WTC11 (cell line): ENCODE measurements around the gene OTP.

Experiments
- CBFB ChIP-seq: sonication (generic); formaldehyde crosslinking; IDR thresholded peaks from 2 replicates; pipeline ENCODE4 v1.8.1; 2022; ENCODE audit warnings: mild to moderate bottlenecking, low read depth, missing genetic modification reagents
- CREM ChIP-seq: sonication (generic); formaldehyde crosslinking; IDR thresholded peaks from 2 replicates; pipeline ENCODE4 v1.8.1; 2022; ENCODE audit warnings: mild to moderate bottlenecking, missing genetic modification reagents, moderate library complexity
- ELF4 ChIP-seq: sonication (generic); formaldehyde crosslinking; IDR thresholded peaks from 2 replicates; pipeline ENCODE4 v1.8.1; 2022; ENCODE audit warnings: low read depth, mild to moderate bottlenecking, moderate library complexity, missing genetic modification reagents
- FOXK1 ChIP-seq: sonication (generic); formaldehyde crosslinking; IDR thresholded peaks from 2 replicates; pipeline ENCODE4 v1.8.0; 2022; ENCODE audit warnings: mild to moderate bottlenecking, moderate library complexity, missing genetic modification reagents
- TP53 ChIP-seq: sonication (generic); formaldehyde crosslinking; IDR thresholded peaks from 2 replicates; pipeline ENCODE4 v1.8.1; 2023; ENCODE audit warnings: mild to moderate bottlenecking, missing genetic modification reagents
- ZBTB21 ChIP-seq: sonication (generic); formaldehyde crosslinking; IDR thresholded peaks from 2 replicates; pipeline ENCODE4 v1.8.1; 2023; ENCODE audit warnings: mild to moderate bottlenecking, missing genetic modification reagents, borderline replicate concordance
- ZNF138 ChIP-seq: sonication (generic); formaldehyde crosslinking; conservative IDR thresholded peaks from 2 replicates; pipeline ENCODE4 v1.8.1; 2022; ENCODE audit warnings: mild to moderate bottlenecking, moderate library complexity, missing genetic modification reagents
- TF ChIP-seq, protein P1 (sequence below): fragments of 200-600 bp; IDR thresholded peaks from 2 replicates; pipeline ENCODE4 v1.8.0; 2022; ENCODE audit warnings: antibody characterized with exemption
- TF ChIP-seq, protein P2 (sequence below): sonication (generic); formaldehyde crosslinking; IDR thresholded peaks from 2 replicates; pipeline ENCODE4 v1.8.1; 2022; ENCODE audit warnings: mild to moderate bottlenecking, missing genetic modification reagents, moderate library complexity, borderline replicate concordance
- TF ChIP-seq, protein P3 (sequence below): sonication (generic); formaldehyde crosslinking; IDR thresholded peaks from 2 replicates; pipeline ENCODE4 v1.8.1; 2023; ENCODE audit warnings: mild to moderate bottlenecking, moderate library complexity, missing genetic modification reagents
- TF ChIP-seq, protein P4 (sequence below): sonication (generic); formaldehyde crosslinking; IDR thresholded peaks from 2 replicates; pipeline ENCODE4 v1.8.1; 2023; ENCODE audit warnings: mild to moderate bottlenecking, missing genetic modification reagents

DNA sequence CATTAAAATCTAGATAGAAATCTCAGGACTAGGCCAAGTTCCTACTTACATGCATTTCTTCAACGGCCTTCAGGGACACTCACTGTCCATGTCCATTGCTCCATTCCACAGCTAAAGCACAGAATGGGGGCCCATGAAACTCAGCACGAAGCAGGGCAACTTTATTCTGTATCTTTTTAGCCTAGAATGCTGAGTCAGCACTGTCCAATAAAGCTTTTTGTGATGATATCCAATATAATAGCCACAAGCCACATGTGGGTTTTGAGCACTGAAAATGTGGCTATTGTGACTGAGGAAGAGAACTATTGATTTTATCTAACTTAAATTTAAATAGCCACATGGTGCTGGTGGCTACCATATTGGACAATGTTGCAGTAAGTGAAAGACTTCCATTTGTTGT, 21.6 kb downstream of the OTP start:
- TF ChIP-seq, protein P1, sequence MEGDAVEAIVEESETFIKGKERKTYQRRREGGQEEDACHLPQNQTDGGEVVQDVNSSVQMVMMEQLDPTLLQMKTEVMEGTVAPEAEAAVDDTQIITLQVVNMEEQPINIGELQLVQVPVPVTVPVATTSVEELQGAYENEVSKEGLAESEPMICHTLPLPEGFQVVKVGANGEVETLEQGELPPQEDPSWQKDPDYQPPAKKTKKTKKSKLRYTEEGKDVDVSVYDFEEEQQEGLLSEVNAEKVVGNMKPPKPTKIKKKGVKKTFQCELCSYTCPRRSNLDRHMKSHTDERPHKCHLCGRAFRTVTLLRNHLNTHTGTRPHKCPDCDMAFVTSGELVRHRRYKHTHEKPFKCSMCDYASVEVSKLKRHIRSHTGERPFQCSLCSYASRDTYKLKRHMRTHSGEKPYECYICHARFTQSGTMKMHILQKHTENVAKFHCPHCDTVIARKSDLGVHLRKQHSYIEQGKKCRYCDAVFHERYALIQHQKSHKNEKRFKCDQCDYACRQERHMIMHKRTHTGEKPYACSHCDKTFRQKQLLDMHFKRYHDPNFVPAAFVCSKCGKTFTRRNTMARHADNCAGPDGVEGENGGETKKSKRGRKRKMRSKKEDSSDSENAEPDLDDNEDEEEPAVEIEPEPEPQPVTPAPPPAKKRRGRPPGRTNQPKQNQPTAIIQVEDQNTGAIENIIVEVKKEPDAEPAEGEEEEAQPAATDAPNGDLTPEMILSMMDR: no peak
- TF ChIP-seq TP53 (CRISPR knock-in tag) (no peak), ZBTB21 (CRISPR knock-in tag) (no peak), ELF4 (CRISPR knock-in tag) (no peak), ZNF138 (no peak), FOXK1 (no peak), CREM (CRISPR knock-in tag) (no peak), CBFB (no peak)
- TF ChIP-seq, protein P2, sequence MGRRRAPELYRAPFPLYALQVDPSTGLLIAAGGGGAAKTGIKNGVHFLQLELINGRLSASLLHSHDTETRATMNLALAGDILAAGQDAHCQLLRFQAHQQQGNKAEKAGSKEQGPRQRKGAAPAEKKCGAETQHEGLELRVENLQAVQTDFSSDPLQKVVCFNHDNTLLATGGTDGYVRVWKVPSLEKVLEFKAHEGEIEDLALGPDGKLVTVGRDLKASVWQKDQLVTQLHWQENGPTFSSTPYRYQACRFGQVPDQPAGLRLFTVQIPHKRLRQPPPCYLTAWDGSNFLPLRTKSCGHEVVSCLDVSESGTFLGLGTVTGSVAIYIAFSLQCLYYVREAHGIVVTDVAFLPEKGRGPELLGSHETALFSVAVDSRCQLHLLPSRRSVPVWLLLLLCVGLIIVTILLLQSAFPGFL (CRISPR knock-in tag): no peak
- TF ChIP-seq, protein P3, sequence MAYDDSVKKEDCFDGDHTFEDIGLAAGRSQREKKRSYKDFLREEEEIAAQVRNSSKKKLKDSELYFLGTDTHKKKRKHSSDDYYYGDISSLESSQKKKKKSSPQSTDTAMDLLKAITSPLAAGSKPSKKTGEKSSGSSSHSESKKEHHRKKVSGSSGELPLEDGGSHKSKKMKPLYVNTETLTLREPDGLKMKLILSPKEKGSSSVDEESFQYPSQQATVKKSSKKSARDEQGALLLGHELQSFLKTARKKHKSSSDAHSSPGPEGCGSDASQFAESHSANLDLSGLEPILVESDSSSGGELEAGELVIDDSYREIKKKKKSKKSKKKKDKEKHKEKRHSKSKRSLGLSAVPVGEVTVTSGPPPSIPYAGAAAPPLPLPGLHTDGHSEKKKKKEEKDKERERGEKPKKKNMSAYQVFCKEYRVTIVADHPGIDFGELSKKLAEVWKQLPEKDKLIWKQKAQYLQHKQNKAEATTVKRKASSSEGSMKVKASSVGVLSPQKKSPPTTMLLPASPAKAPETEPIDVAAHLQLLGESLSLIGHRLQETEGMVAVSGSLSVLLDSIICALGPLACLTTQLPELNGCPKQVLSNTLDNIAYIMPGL: no peak
- TF ChIP-seq, protein P4, sequence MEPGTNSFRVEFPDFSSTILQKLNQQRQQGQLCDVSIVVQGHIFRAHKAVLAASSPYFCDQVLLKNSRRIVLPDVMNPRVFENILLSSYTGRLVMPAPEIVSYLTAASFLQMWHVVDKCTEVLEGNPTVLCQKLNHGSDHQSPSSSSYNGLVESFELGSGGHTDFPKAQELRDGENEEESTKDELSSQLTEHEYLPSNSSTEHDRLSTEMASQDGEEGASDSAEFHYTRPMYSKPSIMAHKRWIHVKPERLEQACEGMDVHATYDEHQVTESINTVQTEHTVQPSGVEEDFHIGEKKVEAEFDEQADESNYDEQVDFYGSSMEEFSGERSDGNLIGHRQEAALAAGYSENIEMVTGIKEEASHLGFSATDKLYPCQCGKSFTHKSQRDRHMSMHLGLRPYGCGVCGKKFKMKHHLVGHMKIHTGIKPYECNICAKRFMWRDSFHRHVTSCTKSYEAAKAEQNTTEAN (CRISPR knock-in tag): no peak
